ENCODE data around the gene UBE2I. TPM values are rescaled to one million over a fixed set of nuclear protein-coding genes. Genes with fewer than 3 reads are reported as not detected.

The UBE2I gene
- total RNA-seq, 1 donor from 2014 or later, result 143 TPM

GRCh38 chr16:1280783-1281182 lies 28.7 kb upstream of the UBE2I start:
- Mint-ChIP-seq H3K4me3 (ENCODE audit: unreplicated experiment) (no peak overlapping the region), H3K27me3 (ENCODE audit: low read depth, unreplicated experiment) (peaks cover 27% of the 10 kb centered on the region), H3K4me1 (ENCODE audit: low read depth, unreplicated experiment) (no peaks in the 10 kb centered on the region), H3K27ac (ENCODE audit: unreplicated experiment) (no peak overlapping the region), H3K9me3 (ENCODE audit: unreplicated experiment) (peaks cover 3% of the 10 kb centered on the region), H3K36me3 (ENCODE audit: low read depth, unreplicated experiment) (no peaks in the 10 kb centered on the region)
- Histone ChIP-seq H3K27me3 (ENCODE audit: insufficient read depth, low read length) (peaks cover 9% of the 10 kb centered on the region), H3K4me3 (ENCODE audit: insufficient read depth, low read depth, low read length) (no peak overlapping the region), H3K36me3 (ENCODE audit: insufficient read depth, low read length) (no peaks in the 10 kb centered on the region), H3K4me1 (ENCODE audit: insufficient read depth, low read length) (no peaks in the 10 kb centered on the region), H2AFZ (ENCODE audit: low read depth, low read length) (no peak overlapping the region), H3K9me3 (ENCODE audit: insufficient read depth, low read depth, low read length) (no peaks in the 10 kb centered on the region), H3K79me2 (ENCODE audit: insufficient read depth, low read length) (no peaks in the 10 kb centered on the region), H3K9ac (ENCODE audit: low read length) (no peak overlapping the region), H3K27ac (ENCODE audit: low read depth, low read length) (no peak overlapping the region), H3K4me2 (ENCODE audit: low read length) (no peak overlapping the region), H4K20me1 (ENCODE audit: insufficient read depth, low read length) (no peaks in the 10 kb centered on the region)
- FAIRE-seq (no peak), DNase-seq (ENCODE audit: low read depth) (no peak)
- no peak for TF ChIP-seq CTCF (IDR thresholded peaks at IDR 0.05; ENCODE audit: insufficient read depth, low read depth, low read length)
- TF ChIP-seq EZH2 (IDR thresholded peaks at IDR 0.05; ENCODE audit: insufficient read depth, low read length), result no peak

- Mint-ChIP-seq H3K36me3 (ENCODE audit: low read depth, unreplicated experiment) (no peaks in the 10 kb centered on the region), H3K27ac (ENCODE audit: unreplicated experiment) (no peak overlapping the region), H3K4me3 (ENCODE audit: unreplicated experiment) (no peak overlapping the region), H3K27me3 (ENCODE audit: low read depth, unreplicated experiment) (peaks cover 30% of the 10 kb centered on the region), H3K9me3 (ENCODE audit: unreplicated experiment) (peaks cover 3% of the 10 kb centered on the region), H3K4me1 (ENCODE audit: low read depth, unreplicated experiment) (no peaks in the 10 kb centered on the region)
- H4K20me1 ChIP-seq (ENCODE audit: insufficient read depth, low read length), result no peaks in the 10 kb centered on the region
- no peak overlapping the region for H3K4me3 ChIP-seq (ENCODE audit: insufficient read depth, low read depth, low read length)
- H3K4me2 ChIP-seq (ENCODE audit: low read length), result no peak overlapping the region
- H3K4me1 ChIP-seq (ENCODE audit: insufficient read depth, low read length), result no peaks in the 10 kb centered on the region
- no peak overlapping the region for H3K27ac ChIP-seq (ENCODE audit: low read depth, low read length)
- H3K79me2 ChIP-seq (ENCODE audit: insufficient read depth, low read length), result no peaks in the 10 kb centered on the region
- H3K9me3 ChIP-seq (ENCODE audit: insufficient read depth, low read depth, low read length), result no peaks in the 10 kb centered on the region
- no peak overlapping the region for H2AFZ ChIP-seq (ENCODE audit: low read depth, low read length)
- TF ChIP-seq EZH2 (IDR thresholded peaks at IDR 0.05; ENCODE audit: insufficient read depth, low read length), result no peak
- no peak for TF ChIP-seq CTCF (IDR thresholded peaks at IDR 0.05; ENCODE audit: insufficient read depth, low read depth, low read length)
- H3K9ac ChIP-seq (ENCODE audit: low read length), result no peak overlapping the region
- FAIRE-seq, result no peak
- peaks cover 10% of the 10 kb centered on the region for H3K27me3 ChIP-seq (ENCODE audit: insufficient read depth, low read length)
- H3K36me3 ChIP-seq (ENCODE audit: insufficient read depth, low read length), result no peaks in the 10 kb centered on the region
- no peak for DNase-seq (ENCODE audit: low read depth)
Measured at GRCh38 chr16:1281517-1281916, 27.9 kb upstream of the UBE2I start.

GRCh38 chr16:1282324-1282973 lies 27.0 kb upstream of the UBE2I start:
- FAIRE-seq, result no peak
- no peak overlapping the region for H3K27ac ChIP-seq (ENCODE audit: low read depth, low read length)

More at GRCh38 chr16:1282324-1282973, 27.0 kb upstream of the UBE2I start:
- no peak overlapping the region for H3K27ac Mint-ChIP-seq (ENCODE audit: unreplicated experiment)
- Histone ChIP-seq H3K9ac (ENCODE audit: low read length) (no peak overlapping the region), H2AFZ (ENCODE audit: low read depth, low read length) (no peak overlapping the region), H3K79me2 (ENCODE audit: insufficient read depth, low read length) (no peaks in the 10 kb centered on the region), H4K20me1 (ENCODE audit: insufficient read depth, low read length) (no peaks in the 10 kb centered on the region), H3K27me3 (ENCODE audit: insufficient read depth, low read length) (peaks cover 8% of the 10 kb centered on the region), H3K4me2 (ENCODE audit: low read length) (no peak overlapping the region), H3K9me3 (ENCODE audit: insufficient read depth, low read depth, low read length) (no peaks in the 10 kb centered on the region), H3K36me3 (ENCODE audit: insufficient read depth, low read length) (no peaks in the 10 kb centered on the region), H3K4me3 (ENCODE audit: insufficient read depth, low read depth, low read length) (no peak overlapping the region), H3K4me1 (ENCODE audit: insufficient read depth, low read length) (no peaks in the 10 kb centered on the region)
- no peak for DNase-seq (ENCODE audit: low read depth)
- TF ChIP-seq CTCF (IDR thresholded peaks at IDR 0.05; ENCODE audit: insufficient read depth, low read depth, low read length) (no peak), EZH2 (IDR thresholded peaks at IDR 0.05; ENCODE audit: insufficient read depth, low read length) (no peak)
- H3K27me3 Mint-ChIP-seq (ENCODE audit: low read depth, unreplicated experiment), result peaks cover 28% of the 10 kb centered on the region
- H3K36me3 Mint-ChIP-seq (ENCODE audit: low read depth, unreplicated experiment), result no peaks in the 10 kb centered on the region
- H3K4me1 Mint-ChIP-seq (ENCODE audit: low read depth, unreplicated experiment), result no peaks in the 10 kb centered on the region
- H3K4me3 Mint-ChIP-seq (ENCODE audit: unreplicated experiment), result no peak overlapping the region
- H3K9me3 Mint-ChIP-seq (ENCODE audit: unreplicated experiment), result peaks cover 3% of the 10 kb centered on the region
